Measurements from ENCODE around the gene KAT7.

GRCh38 chr17:49862781-49863331 is 74.4 kb downstream of the KAT7 start:
- no peak for TF ChIP-seq CTCF (IDR thresholded peaks at IDR 0.05; ENCODE audit: poor library complexity, severe bottlenecking)
- no peak for TF ChIP-seq REST (IDR thresholded peaks at IDR 0.05; ENCODE audit: borderline replicate concordance)
- TF ChIP-seq POLR2AphosphoS5 (IDR thresholded peaks at IDR 0.05) = no peak
- no peak for TF ChIP-seq EP300 (conservative IDR thresholded peaks at IDR 0.05; ENCODE audit: poor library complexity, severe bottlenecking)
- no peak for TF ChIP-seq MXI1 (conservative IDR thresholded peaks at IDR 0.05; ENCODE audit: poor library complexity, severe bottlenecking)
- TF ChIP-seq RAD21 (conservative IDR thresholded peaks at IDR 0.05) = no peak
- no peak for TF ChIP-seq EZH2 (IDR thresholded peaks at IDR 0.05; ENCODE audit: borderline replicate concordance, insufficient read depth, low read length, poor library complexity, severe bottlenecking)
